Measurements from ENCODE around the gene VAV2. TPM values are rescaled to one million over a fixed set of nuclear protein-coding genes. Genes with fewer than 3 reads are reported as not detected.

VAV2 gene
- total RNA-seq, 1 donor from 2014 or later = 34.8 TPM

DNA sequence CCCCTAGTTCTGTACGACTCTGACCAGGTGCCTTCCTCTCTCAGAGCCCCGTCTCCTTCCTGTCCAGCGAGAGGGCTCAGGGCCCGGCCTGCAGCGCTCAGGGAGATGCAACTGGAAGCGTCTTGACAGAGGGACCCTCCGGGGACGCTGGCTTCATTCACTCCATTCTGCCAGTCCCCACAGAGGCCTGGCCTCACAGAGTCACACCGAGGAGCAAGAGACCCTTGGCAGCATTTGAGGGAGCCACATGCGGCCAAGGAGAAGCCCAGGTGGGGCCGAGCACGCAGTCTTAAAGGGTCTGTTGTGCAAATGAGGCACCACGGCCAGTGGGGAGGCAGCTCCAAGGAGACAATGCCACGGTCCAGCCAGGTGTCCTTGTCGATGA lies 167.3 kb downstream of the VAV2 start:
- no peak for DNase-seq (ENCODE audit: low spot score)
- ATAC-seq = no peak

DNA sequence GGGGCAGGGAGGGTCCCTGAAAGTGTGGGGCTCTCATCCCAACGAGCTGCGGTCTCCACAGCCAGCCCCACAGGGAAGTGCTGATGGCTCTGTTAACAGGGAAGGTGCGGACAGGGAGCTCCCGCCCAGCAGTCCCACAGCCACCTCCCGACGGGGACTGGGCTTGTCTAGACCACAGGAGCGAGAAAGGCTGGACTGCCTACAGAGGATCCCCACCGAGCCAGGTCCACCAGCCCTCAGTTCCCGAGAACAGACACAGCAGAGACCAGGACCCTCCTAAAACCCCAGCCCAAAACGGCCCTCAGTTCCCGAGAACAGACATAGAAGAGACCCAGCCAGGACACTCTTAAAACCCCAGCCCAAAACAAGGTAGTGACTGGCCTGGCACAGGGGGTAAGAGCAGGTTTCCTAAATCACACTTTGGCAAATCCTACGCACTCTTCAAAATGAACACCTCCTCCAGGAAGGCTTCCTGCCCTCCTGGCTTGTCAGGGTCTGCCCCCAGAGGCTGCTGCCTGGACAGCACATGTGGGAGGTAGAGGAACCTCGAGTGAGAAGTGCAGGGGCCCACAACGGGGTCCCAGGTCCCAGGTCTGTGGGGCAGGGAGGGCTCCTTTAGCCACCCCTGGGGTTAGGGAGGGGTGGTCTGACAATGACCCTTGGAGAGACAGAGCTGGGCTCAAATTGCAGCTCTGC lies 167.9 kb downstream of the VAV2 start:
- DNase-seq (ENCODE audit: low spot score) (no peak), ATAC-seq (no peak)

DNA sequence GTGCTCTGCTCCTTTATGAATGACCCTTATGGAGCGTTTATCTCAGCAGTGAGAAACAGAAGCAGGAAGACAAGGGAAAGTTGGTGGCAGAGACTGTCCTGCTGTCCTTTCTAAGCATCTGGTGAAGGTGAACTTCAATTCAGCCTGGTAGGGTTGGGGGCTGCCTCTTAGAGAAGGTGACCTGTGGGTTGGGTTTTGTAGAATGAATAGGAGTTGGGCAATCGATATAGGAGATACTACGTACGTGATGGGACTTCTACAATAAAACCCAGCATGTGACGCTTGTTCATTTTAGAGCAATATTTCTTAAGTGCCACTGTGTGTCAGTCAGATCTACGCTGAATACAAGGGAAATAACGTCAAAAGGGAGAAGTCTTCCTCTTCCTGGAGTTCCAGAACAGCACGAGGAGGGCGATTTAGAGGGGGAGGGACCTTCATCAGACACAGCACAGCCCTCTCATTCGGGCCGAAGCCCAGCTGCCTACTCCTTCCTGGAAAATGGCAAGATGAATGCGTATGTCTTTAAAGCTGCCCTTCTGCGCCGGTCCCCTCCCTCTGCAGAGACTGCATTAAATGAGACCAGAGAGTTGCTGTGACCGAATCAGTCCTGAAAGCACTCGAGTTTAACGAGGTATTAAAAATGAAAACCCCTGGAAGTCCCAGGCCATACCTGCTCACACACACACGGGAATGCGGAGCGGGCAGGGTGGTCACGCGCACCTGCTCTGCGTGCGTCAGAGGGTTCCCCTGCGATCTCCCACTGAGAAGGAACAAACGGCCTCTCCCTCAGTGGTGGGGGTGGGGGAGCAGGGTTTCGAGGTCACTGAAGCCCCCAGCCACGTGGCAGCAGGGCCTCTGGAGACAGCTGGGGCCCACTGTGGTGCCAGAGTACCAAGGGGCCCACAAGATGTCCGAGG lies 168.7 kb downstream of the VAV2 start:
- no peak for DNase-seq (ENCODE audit: low spot score)
- peak; percentile 27 for ATAC-seq

DNA sequence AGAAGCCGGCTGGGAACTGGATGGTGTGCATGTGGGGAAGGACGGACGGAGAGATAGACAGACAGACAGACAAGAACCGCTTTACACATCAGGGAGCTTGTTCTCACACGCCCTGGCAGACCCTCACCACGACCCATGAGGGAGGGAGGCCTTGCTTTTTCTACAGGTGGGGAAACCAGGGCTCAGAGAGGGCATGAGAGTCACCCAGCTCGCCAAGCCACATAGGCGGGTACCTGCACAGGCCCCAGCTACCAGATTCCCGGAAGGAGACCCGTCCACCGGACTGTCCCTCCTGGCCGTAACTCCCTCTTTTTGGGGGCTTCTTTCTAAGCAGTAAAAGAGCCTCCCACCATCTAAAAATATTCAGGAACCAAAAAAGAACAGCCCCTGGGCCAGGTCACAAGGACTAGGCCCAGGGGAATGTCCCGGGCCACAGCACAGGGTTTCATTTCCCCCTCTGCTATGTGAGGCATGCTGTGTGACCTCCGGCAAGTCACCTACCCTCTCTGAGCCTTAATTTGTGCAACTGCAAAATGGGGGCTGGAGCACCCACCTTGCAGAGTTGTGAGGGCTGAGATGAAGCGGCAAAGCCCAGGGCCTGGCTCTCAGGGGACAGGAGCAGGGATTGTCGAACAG lies 169.6 kb downstream of the VAV2 start:
- DNase-seq (ENCODE audit: low spot score) (no peak), ATAC-seq (no peak)

DNA sequence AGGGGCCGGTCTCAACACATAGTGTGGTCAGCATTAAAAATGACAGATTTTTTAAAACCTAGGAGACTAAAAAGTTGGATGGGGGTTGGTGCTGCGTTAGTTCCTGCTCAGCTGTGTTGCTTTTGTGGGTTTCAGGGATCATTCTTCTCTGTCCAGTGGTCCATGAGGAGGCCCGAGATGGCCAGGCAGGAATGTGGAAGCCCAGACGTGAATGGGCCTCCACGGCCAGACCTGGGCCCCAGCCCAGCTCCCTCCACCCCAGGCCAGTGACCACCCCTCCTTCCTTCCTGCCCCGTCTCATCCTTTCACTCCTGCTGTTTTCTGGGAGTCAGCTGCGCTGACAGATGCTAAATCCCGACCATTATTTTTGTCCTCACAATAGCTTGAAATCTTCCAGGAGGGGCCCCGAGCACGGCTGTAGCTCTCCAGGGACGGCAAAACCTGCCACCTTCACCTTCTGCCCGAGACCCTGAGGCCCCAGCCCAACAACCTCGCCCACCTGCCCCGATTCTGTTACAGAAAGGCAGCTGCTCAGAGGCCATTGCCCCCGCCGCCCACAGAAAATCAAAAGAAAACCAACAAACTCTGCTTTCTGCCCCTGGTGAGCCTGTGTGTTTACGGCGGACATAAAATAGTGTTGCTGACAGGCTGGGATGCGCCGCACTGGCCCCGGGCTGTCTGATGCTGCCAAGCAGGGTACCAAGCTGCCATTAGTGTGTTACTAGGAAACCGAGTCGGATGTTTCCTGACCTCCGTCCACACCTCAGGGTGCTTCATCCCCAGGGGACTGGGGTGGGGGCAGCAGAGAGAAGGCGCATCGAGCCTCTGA lies 170.3 kb downstream of the VAV2 start:
- no peak for ATAC-seq
- DNase-seq (ENCODE audit: low spot score) = no peak

DNA sequence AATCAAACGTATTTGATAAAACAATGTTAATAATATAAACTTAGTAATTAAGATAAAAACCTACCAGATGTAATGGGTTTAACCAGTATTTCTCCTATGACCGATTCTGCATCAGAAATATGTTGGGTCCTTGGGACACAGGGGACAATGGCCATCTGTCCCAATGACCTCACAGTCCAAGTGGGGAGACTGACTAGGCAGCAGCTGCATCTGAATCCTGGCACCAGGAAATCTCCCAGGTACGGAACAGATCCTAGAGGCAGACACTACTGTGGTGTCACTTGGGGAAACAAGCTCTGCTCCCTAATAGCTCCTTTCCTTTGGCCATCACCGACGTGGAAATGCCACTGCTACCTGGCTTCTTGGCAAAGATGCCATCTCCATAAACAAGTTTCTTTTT lies 172.2 kb downstream of the VAV2 start:
- DNase-seq (ENCODE audit: low spot score) (no peak), ATAC-seq (no peak)

DNA sequence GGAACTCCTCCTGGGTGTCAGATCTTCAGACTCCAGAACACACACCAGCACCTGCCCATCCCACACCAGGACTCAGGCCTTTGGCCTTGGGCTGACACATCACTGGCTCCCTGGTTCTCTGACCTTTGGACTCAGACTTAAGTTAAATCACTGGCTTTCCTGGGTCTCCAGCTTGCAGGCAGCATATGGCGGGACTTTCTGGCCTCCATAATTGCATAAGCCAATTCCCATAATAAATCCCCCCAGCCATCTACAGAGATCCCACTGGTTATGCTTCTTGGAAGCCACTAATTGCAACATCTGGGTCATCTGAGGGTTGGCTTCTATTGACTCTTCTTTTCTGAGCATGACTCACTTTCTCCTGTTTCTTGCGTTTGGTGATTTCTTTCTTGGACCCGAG lies 173.7 kb downstream of the VAV2 start:
- ATAC-seq (peak; percentile 49), DNase-seq (ENCODE audit: low spot score) (no peak)

DNA sequence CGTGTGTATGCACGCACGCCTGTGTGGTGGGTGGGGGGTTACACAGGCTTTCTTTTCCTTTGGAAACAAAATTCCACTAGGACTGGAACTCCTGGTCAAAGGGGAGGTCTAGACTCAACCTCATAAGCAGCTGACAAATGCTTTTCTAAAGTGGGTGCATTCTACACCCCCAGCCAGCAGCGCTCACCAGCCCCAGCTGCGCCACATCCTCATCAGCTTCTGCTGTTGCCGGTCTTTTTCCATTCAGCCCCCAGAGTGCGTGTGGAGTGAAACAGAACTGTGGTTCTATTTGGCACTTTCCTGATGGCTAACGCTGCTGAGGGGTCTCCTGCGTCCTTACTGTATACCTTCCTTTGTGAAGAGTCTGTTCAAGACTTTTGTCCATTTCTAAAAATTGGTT lies 176.3 kb downstream of the VAV2 start:
- no peak for DNase-seq (ENCODE audit: low spot score)
- ATAC-seq = no peak

DNA sequence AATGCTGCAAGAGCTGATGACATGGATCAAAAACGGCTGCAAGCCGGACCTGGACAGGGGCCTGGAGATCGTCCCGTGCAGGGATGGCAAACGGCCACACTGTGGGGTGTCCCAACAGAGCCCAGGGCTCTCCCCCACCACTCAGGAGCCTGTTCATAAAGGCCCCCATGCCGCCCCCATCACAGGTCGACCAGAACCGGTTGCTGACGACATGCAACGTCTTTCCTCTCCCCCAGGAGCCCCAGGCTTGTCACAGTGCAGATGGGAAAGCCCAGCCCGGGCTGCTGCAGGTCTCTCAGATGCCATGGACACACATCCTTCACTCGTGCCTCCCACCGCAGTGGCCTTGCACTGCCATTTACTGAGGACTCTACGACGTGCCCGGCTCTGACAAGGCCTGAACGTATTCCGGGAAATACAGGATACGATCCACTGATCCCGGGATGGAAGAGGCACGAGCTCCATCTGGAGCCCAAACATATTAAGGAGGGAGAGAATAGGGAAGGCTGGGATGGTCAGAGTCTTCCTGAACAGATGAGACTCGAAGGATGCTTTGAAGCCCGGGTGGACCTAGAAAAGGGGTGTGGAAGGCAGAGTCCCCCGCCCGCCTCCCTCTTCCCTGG lies 177.4 kb downstream of the VAV2 start:
- ATAC-seq (no peak), DNase-seq (ENCODE audit: low spot score) (no peak)

DNA sequence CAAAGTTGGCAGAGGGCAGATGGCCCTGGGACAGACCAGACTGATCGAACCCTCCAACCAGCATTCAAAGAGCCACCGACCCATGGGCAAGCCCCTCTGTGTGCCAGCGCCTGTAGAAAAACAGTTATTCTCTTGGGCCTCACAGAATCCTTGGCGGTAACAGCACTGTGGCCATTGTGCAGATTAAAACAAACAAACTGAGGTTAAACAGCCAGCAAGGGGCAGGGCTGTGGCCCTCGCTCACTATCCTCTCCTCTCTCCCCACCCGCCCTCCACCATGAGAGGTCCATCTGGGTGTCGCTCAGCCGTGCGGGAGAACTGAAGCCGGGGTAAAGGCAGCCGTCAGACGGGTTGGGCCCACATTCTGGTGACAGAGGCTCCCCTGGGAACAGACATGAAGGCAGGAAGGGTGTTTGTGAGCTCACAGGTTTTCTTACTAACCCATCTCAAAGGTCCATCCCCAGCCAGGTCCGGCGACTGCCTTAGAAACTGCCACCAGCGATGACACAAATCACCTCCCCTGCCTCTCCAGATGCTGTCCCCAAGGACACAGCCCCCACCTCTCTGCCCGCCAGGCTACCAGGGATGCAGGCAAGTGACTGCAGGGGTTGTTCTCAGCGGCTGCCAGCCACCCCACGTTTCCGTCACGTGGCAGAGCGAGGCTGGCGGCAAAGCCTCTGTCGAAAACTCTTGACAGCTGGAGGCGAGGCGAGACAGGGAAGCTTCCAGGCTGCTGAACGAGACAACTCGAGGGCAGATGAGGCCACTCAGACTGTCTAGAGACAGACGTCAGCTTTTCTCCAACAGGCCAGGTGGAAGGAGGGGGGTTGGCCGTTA lies 178.2 kb downstream of the VAV2 start:
- ATAC-seq (no peak), DNase-seq (ENCODE audit: low spot score) (no peak)

DNA sequence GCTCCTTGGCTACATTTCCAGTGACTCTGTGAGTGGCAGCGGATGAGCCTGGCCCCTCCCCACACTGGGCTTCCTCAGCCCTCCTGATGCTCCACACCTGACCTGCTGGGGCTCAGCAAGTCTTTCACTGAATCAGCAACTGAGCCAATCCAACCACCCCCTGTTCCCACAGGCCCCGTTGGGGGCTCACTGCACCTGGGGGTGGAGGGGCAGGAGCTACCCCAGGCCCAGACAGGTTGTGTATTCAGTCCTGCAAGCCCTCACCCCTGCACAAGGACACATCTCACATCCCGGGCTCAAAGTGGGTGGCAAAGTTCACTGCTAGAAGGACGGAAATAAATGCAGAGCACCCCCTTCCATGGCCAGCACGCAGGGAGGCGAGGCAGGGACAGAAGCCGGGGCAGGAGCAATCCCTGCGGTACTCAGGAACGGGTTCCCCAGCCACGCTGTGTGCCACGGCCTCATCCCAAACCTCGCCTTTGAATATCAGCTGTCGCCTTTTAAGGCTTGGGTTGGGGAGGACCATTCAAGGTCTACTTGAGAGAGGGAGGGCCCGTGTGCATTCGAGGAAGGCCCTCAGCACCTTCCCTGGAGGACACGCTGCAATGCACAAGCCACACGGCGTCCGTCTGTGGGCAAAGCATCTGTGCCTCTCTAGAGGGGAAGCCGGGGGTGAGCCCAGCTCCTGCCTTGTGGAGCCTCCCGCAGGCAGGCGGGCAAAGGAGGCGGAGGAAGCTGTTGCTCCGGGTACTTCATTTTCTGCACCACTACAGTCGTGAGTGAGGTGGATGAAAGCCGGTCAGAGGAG lies 179.0 kb downstream of the VAV2 start:
- DNase-seq (ENCODE audit: low spot score) (no peak), ATAC-seq (no peak)

DNA sequence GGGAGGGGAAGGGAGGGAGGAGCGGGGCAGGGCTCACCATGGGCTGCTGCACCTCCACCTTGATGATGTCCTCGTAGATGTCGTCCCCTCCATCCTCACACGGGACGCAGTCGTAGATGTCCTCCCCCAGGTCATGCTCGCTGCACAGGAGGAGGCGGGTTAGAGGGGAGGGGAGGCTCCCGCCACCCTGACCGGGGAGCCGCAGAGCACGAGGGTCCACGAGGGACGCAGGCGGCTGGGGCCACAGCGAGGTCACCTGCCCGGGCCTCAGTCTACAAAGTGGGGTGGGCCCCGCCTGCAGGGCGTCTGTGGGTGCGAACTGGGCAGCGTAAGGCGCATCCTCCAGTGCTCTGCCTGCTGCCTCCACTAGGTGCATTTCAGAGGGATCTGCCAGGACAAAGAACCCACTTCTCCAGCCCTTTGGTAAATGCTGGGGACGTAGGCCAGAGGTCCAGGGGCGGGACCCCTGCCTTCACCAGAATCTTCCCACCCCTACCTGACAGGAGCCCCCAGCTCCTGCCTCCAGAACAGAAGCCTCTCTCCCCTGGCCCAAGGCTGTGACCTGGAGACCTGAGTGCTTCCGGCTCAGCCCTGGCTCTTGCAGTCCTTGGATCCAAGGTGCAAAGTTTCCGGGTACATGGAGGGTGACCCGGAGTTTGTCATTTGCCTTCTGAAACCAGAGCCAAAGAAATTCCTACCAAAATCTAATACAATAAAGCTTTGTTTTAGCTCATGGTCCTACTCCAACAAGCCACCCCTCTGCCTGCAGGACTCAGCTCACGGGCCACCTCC lies 179.9 kb downstream of the VAV2 start:
- DNase-seq (ENCODE audit: low spot score) (no peak), ATAC-seq (no peak)

DNA sequence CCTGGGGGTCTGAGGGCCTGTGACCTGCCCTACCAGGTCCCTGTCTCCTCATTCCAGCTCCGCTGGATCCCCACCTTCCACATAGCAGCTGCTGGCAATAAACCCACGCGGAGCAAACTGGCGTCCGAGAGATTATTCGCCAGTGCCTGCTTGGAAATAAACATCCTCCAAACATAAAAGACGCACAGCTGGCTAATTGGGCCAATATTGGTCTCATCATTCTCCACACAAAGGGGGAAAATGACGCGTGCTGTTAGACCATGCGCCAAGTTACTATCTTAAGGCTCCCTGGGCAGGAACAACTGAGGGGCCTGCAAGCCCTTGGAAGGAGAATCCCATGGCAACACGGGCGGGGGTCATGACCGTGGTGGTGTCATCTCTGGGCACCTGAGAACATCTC lies 180.7 kb downstream of the VAV2 start:
- ATAC-seq (no peak), DNase-seq (ENCODE audit: low spot score) (no peak)

DNA sequence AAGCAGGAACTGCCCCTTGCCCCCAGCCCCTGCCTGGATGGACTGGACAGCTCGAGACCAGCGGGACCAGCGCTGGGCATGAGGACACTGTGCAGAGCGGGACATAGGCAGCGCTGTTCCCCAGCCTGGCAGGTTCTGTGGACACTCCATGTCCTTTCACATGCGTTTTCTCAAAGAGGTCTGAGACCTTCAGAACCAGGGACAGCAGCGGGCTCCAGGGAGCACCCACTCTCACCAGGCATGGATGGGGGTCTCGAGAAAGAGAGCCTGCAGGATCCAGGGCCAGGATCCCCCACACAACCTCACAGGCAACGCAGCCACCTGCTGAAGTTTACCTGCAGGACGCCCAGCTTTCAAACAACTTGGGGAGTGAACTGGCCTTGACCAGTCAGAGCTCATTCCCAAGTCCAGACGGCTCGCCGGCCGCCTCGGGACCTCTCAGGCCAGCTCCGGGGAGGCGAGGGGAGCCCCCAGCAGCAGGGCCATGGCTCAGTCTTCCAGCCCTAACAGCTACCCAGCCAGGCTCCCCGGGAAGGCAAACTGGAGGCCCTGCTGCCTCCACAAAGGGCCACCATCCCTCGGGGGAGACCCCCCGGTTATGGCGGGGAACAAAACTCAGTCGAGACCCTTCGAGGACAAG lies 181.4 kb downstream of the VAV2 start:
- ATAC-seq (no peak), DNase-seq (ENCODE audit: low spot score) (no peak)

DNA sequence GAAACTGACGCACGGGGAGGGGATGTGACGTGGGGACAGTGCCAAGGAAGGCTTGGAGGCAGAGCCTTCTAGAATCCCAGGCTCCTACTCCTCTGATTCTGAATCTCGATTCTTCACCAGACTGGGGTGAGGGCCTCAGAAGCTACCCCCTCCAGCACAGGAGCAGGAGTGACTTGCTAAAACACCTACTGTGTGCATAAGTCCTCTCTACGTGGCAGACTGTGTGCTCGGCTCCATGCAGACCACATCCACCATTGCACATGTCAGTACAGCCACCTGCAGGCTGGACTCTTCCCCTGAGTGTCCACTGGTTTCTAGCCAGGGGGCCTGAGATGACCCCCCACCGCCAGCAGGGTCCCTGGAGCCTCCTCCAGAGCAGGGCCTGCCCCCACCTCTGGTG lies 182.8 kb downstream of the VAV2 start:
- ATAC-seq = no peak
- DNase-seq (ENCODE audit: low spot score) = no peak

DNA sequence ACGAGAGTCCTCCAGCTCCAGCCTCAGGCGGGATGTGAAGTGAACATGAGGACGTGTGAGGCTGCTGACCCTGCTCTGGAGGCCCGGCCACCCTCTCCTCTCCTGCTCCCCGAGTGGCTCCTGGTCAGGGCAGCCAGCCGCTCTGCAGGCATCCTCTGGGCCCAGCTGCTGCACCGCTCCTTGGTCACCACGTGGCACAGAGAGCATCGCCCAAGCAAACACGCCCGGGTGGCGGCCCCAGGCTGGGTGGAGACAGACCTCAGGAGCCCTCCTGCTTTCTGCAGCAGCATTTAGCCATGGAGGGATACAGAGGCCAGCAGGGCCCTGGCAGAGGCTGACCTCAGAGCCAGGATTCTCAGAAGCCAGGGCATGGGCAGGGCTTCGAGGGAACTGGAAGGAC lies 184.3 kb downstream of the VAV2 start:
- DNase-seq (ENCODE audit: low spot score) (no peak), ATAC-seq (no peak)

DNA sequence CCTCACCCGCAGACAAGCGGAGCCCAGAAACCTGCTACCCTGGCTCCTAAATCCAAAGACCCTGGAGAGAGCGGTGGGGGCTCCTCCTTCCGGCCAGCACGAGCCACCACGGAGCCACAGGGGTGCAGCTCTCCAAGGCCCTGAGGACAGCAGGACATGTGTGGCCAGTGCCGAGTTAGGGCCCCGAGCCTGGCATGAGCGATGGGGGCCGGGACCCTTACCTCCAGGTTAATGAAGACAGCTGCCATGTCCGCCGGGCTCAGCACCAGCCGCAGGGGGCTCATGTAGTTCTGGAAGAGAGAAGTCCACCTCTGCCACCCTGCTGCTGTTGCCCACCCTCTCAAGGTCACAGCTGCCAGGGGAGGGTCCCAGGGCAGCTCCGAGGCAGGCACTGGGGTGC lies 185.1 kb downstream of the VAV2 start:
- ATAC-seq (no peak), DNase-seq (ENCODE audit: low spot score) (no peak)

DNA sequence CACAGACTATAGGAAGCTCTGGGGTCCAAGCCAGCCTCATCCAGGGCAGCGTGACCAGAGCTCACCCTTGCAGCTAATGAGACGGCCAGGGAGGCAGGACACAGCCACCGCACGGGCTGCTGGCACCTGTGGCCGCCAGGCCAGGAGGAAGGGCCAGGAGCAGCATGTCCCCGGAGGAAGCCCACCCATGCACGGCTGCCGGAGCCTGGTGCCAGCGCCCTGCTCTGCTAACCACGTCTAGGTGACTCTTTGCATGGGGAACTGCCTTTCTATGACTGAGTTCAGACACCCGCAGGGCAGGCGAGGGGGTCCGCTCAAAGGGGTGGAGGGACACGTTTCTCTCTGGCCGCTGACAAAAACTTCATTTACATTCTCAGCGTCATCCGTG lies 185.5 kb downstream of the VAV2 start:
- no peak for DNase-seq (ENCODE audit: low spot score)
- ATAC-seq = no peak

Measured in left lobe of liver (tissue), 2 donors.